ENCODE results near the gene LAIR1.

LAIR1 gene

DNA sequence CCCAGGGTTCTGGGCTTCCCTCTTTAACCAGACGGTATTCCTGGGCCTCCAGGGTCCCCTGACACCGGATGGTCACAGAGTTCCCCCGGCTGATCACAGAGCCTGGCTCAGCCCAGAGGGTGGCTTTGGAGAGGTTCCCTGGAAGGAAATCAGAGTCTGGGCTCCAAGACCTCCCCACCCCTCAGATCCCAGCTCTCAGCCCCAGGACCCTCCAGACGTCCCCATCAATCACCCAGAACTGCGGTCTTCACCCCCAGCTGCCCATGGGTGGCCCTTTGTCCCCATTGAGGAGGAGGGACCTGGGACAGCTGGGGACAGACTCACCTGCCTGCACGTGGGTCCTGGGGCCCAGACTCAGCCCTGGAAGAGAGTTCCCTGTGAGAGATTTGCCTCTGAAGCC is 52.7 kb downstream of the LAIR1 start:
- H3K27ac ChIP-seq (ENCODE audit: low read length): no peak overlapping the region
- TF ChIP-seq EZH2 (optimal IDR thresholded peaks at IDR 0.05; ENCODE audit: low read depth, low read length): no peak
- TF ChIP-seq, protein P1, sequence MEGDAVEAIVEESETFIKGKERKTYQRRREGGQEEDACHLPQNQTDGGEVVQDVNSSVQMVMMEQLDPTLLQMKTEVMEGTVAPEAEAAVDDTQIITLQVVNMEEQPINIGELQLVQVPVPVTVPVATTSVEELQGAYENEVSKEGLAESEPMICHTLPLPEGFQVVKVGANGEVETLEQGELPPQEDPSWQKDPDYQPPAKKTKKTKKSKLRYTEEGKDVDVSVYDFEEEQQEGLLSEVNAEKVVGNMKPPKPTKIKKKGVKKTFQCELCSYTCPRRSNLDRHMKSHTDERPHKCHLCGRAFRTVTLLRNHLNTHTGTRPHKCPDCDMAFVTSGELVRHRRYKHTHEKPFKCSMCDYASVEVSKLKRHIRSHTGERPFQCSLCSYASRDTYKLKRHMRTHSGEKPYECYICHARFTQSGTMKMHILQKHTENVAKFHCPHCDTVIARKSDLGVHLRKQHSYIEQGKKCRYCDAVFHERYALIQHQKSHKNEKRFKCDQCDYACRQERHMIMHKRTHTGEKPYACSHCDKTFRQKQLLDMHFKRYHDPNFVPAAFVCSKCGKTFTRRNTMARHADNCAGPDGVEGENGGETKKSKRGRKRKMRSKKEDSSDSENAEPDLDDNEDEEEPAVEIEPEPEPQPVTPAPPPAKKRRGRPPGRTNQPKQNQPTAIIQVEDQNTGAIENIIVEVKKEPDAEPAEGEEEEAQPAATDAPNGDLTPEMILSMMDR (IDR thresholded peaks at IDR 0.05; ENCODE audit: low read length): no peak
- TF ChIP-seq EZH2phosphoT487 (IDR thresholded peaks at IDR 0.05; ENCODE audit: low read length): no peak
- H3K4me1 ChIP-seq (ENCODE audit: low read length): no peaks in the 10 kb centered on the region
- DNase-seq: no peak
- no peaks in the 10 kb centered on the region for H3K79me2 ChIP-seq (ENCODE audit: low read length)
- no peaks in the 10 kb centered on the region for H3F3A ChIP-seq (ENCODE audit: insufficient read depth, low read length)
- no peaks in the 10 kb centered on the region; the same call in 1 of the 2 replicates for H3K9me3 ChIP-seq (replicated peaks; ENCODE audit: insufficient read depth, low read length)
- H3K4me2 ChIP-seq (ENCODE audit: low read depth, low read length): no peak overlapping the region
- H3K4me3 ChIP-seq (ENCODE audit: low read length): no peak overlapping the region
- H3K9ac ChIP-seq (ENCODE audit: low read length): no peak overlapping the region
- no peaks in the 10 kb centered on the region for H4K20me1 ChIP-seq (ENCODE audit: insufficient read depth, low read length)
- H3K9me2 ChIP-seq (replicated peaks; ENCODE audit: insufficient read depth, low read length): no peaks in the 10 kb centered on the region
- H2AFZ ChIP-seq (ENCODE audit: low read length): no peak overlapping the region
- H3K36me3 ChIP-seq (replicated peaks; ENCODE audit: insufficient read depth, low read length): no peaks in the 10 kb centered on the region
- peaks cover 86% of the 10 kb centered on the region for H3K27me3 ChIP-seq (replicated peaks; ENCODE audit: insufficient read depth, low read length)

DNA sequence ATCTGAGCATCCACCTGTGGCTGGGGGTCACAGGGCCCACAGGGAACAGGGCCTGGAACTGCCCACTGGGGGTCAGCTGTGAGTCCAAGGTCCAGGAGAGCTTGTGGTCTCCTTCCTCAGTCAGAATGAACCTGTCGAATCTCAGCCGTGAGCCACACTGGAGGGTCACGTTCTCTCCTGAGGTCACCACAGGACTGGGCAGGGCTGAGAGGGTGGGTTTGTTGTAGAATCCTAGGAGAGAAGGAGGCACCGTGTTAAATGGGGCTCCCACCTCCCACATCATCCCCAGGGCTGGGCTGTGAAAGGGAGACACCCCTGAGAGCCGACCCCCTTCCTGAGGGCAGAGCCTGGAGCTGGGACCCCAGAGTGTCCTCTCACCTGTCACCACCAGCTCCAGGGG is 53.2 kb downstream of the LAIR1 start:
- peaks cover 81% of the 10 kb centered on the region for H3K27me3 ChIP-seq (replicated peaks; ENCODE audit: insufficient read depth, low read length)
- no peaks in the 10 kb centered on the region for H3K4me1 ChIP-seq (ENCODE audit: low read length)

GRCh38 chr19:54310543-54310942 is 54.2 kb downstream of the LAIR1 start:
- H3K4me3 ChIP-seq (ENCODE audit: low read length): no peak overlapping the region
- TF ChIP-seq EZH2 (optimal IDR thresholded peaks at IDR 0.05; ENCODE audit: low read depth, low read length): no peak
- no peaks in the 10 kb centered on the region for H4K20me1 ChIP-seq (ENCODE audit: insufficient read depth, low read length)
- H2AFZ ChIP-seq (ENCODE audit: low read length): no peak overlapping the region
- H3K79me2 ChIP-seq (ENCODE audit: low read length): no peaks in the 10 kb centered on the region
- H3K9me2 ChIP-seq (replicated peaks; ENCODE audit: insufficient read depth, low read length): no peaks in the 10 kb centered on the region
- H3K27ac ChIP-seq (ENCODE audit: low read length): no peak overlapping the region
- H3K4me2 ChIP-seq (ENCODE audit: low read depth, low read length): no peak overlapping the region
- no peak for DNase-seq
- no peaks in the 10 kb centered on the region for H3K36me3 ChIP-seq (replicated peaks; ENCODE audit: insufficient read depth, low read length)
- no peaks in the 10 kb centered on the region for H3F3A ChIP-seq (ENCODE audit: insufficient read depth, low read length)
- no peaks in the 10 kb centered on the region for H3K9me3 ChIP-seq (replicated peaks; ENCODE audit: insufficient read depth, low read length)
- H3K27me3 ChIP-seq (replicated peaks; ENCODE audit: insufficient read depth, low read length): peaks cover 78% of the 10 kb centered on the region
- H3K9ac ChIP-seq (ENCODE audit: low read length): no peak overlapping the region
- no peaks in the 10 kb centered on the region for H3K4me1 ChIP-seq (ENCODE audit: low read length)

More for the DNA sequence above, 53.2 kb downstream of the LAIR1 start:
- Histone ChIP-seq H2AFZ (ENCODE audit: low read length) (no peak overlapping the region), H3K36me3 (replicated peaks; ENCODE audit: insufficient read depth, low read length) (no peaks in the 10 kb centered on the region), H3F3A (ENCODE audit: insufficient read depth, low read length) (no peaks in the 10 kb centered on the region), H3K27ac (ENCODE audit: low read length) (no peak overlapping the region), H3K9ac (ENCODE audit: low read length) (no peak overlapping the region), H3K4me3 (ENCODE audit: low read length) (no peak overlapping the region), H3K79me2 (ENCODE audit: low read length) (no peaks in the 10 kb centered on the region), H4K20me1 (ENCODE audit: insufficient read depth, low read length) (no peaks in the 10 kb centered on the region), H3K9me3 (replicated peaks; ENCODE audit: insufficient read depth, low read length) (no peaks in the 10 kb centered on the region; the same call in 1 of the 2 replicates), H3K4me2 (ENCODE audit: low read depth, low read length) (no peak overlapping the region), H3K9me2 (replicated peaks; ENCODE audit: insufficient read depth, low read length) (no peaks in the 10 kb centered on the region)
- DNase-seq: no peak
- TF ChIP-seq, protein P1 (IDR thresholded peaks at IDR 0.05; ENCODE audit: low read length): no peak
- no peak for TF ChIP-seq EZH2phosphoT487 (IDR thresholded peaks at IDR 0.05; ENCODE audit: low read length)
- TF ChIP-seq EZH2 (optimal IDR thresholded peaks at IDR 0.05; ENCODE audit: low read depth, low read length): no peak

DNA sequence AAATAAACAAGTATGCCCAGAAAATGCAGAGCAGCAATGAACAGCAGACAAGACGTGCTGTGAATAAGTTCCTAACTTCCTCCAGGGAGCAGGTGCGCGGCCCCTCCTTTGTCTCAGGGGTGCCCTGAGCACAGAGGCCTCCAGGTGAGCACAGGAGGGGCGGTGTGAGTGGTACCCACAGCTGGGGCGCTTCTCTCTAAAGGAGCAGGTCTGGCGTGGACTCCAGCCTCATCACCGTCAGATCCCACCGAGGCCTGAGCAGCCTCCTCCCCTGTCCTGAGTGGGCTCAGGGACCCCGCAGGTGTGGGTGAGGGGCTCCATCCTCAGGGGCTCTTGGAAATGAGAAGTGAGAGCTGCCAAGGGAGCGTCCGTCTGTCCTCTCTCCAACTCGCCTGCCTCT is 54.9 kb downstream of the LAIR1 start:
- Histone ChIP-seq H4K20me1 (ENCODE audit: insufficient read depth, low read length) (no peaks in the 10 kb centered on the region), H3K9ac (ENCODE audit: low read length) (no peak overlapping the region), H3K27me3 (replicated peaks; ENCODE audit: insufficient read depth, low read length) (peaks cover 72% of the 10 kb centered on the region), H3K9me2 (replicated peaks; ENCODE audit: insufficient read depth, low read length) (no peaks in the 10 kb centered on the region), H3K36me3 (replicated peaks; ENCODE audit: insufficient read depth, low read length) (no peaks in the 10 kb centered on the region), H2AFZ (ENCODE audit: low read length) (no peak overlapping the region), H3K4me2 (ENCODE audit: low read depth, low read length) (no peak overlapping the region), H3K79me2 (ENCODE audit: low read length) (no peaks in the 10 kb centered on the region), H3F3A (ENCODE audit: insufficient read depth, low read length) (no peaks in the 10 kb centered on the region), H3K4me3 (ENCODE audit: low read length) (no peak overlapping the region), H3K9me3 (replicated peaks; ENCODE audit: insufficient read depth, low read length) (no peaks in the 10 kb centered on the region), H3K27ac (ENCODE audit: low read length) (no peak overlapping the region), H3K4me1 (ENCODE audit: low read length) (no peaks in the 10 kb centered on the region)
- TF ChIP-seq EZH2phosphoT487 (IDR thresholded peaks at IDR 0.05; ENCODE audit: low read length) (no peak), EZH2 (optimal IDR thresholded peaks at IDR 0.05; ENCODE audit: low read depth, low read length) (no peak)
- TF ChIP-seq, protein P1 (IDR thresholded peaks at IDR 0.05; ENCODE audit: low read length): no peak
- DNase-seq: no peak
